Esophagus squamous epithelium (tissue), 5 donors: ENCODE results near the gene ISYNA1. TPM values are rescaled to one million over a fixed set of nuclear protein-coding genes. Genes with fewer than 3 reads are reported as not detected.

Experiments used
- DNase-seq: peaks from one replicate; lab custom pipeline; 2025; lab: John Stamatoyannopoulos, UW
- H3K27ac ChIP-seq, 4 donors: fragments of 200-600 bp; sonication (generic); one replicate each; pipeline ENCODE4 v1.5.1; 2016 to 2019; ENCODE audit warnings: mild to moderate bottlenecking in 1 of 4
- H3K27me3 ChIP-seq, 4 donors: fragments of 200-600 bp; sonication (generic); 1 replicate in 3 of 4; 2 replicates in 1 of 4; pipeline versions ENCODE4 v1.5.1 to v1.6.0; 2017 to 2021; ENCODE audit warnings: antibody characterized with exemption in 1 of 4
- H3K36me3 ChIP-seq, 3 donors: fragments of 200-600 bp; sonication (generic); one replicate each; pipeline ENCODE4 v1.5.1; 2016 to 2019
- H3K4me1 ChIP-seq, 3 donors: fragments of 200-600 bp; sonication (generic); one replicate each; pipeline ENCODE4 v1.5.1; 2017 to 2019
- H3K4me3 ChIP-seq, 4 donors: fragments of 200-600 bp; sonication (generic); 1 replicate in 3 of 4; 2 replicates in 1 of 4; pipeline ENCODE4 v1.5.1; 2016 to 2019; ENCODE audit warnings: mild to moderate bottlenecking in 2 of 4, moderate library complexity in 1 of 4
- H3K9me3 ChIP-seq, 3 donors: fragments of 200-600 bp; sonication (generic); one replicate each; pipeline ENCODE4 v1.5.1; 2016 to 2019
- CTCF ChIP-seq, 6 experiments: fragments of 450-650 bp in 4 of 6; fragments of 200-600 bp in 2 of 6; sonication (generic) in 2 of 6; IDR thresholded peaks; one replicate each; pipeline ENCODE4 v1.5.1; 2016 to 2019; ENCODE audit warnings: antibody characterized with exemption in 6 of 6, mild to moderate bottlenecking in 4 of 6, moderate library complexity in 4 of 6
- POLR2A ChIP-seq, 4 donors: fragments of 450-650 bp; IDR thresholded peaks; one replicate each; pipeline ENCODE4 v1.6.1; 2017; ENCODE audit warnings: antibody characterized with exemption in 4 of 4, mild to moderate bottlenecking in 4 of 4, moderate library complexity in 3 of 4
- WGBS, 2 donors: methylation state at CpG; one replicate each; pipeline ENCODE4 v1.1.5; 2018; 5-methylcytosine and 5-hydroxymethylcytosine counted together
- intact Hi-C: fragments of 100-400 bp; cut with DNase I; formaldehyde crosslinking; loops from one replicate; pipeline ENCODE4 v1.15.0; 2022
- total RNA-seq, 4 donors: library from RNA; depleted of rRNA; stranded (reverse); fragments of >200 nt; gene quantifications; one replicate each; pipeline ENCODE4 v1.1.0, GENCODE V29; 2016
- donor health status: DM: yes; HTN: yes; CAD: no.

The ISYNA1 gene
- total RNA-seq, 4 donors from 2014 or later: 8.1 to 24.4 (median 14.4) TPM

- Histone ChIP-seq H3K27me3 (no peaks in the 10 kb centered on the region), H3K27ac (peak overlapping the region in 2 of 4 donors; percentile 67 to 81), H3K4me3 (no peak overlapping the region), H3K4me1 (peaks cover 23 to 85% (median 41%) of the 10 kb centered on the region in 3 donors), H3K36me3 (peaks cover 0 to 6% (median 0%) of the 10 kb centered on the region in 3 donors), H3K9me3 (no peaks in the 10 kb centered on the region)
- WGBS, 2 donors: 60 to 68% methylated on average over 2 to 7 of the region's 16 CpGs
- no peak for TF ChIP-seq CTCF (IDR thresholded peaks at IDR 0.05)
- no peak for TF ChIP-seq POLR2A (IDR thresholded peaks at IDR 0.05)
- intact Hi-C loops: no loop called here
- DNase-seq: no peak
Observed at GRCh38 chr19:18427080-18427742, 10.7 kb downstream of the ISYNA1 start.

- WGBS, 2 donors: no CpG with 5 or more reads among the region's 8 CpGs
- Histone ChIP-seq H3K4me1 (peaks cover 23 to 93% (median 43%) of the 10 kb centered on the region in 3 donors), H3K27me3 (no peaks in the 10 kb centered on the region), H3K36me3 (peaks cover 0 to 6% (median 0%) of the 10 kb centered on the region in 3 donors), H3K4me3 (no peak overlapping the region), H3K9me3 (no peaks in the 10 kb centered on the region), H3K27ac (peak overlapping the region in 3 of 4 donors; percentile 52 to 81 (median 67))
- intact Hi-C loops: no loop called here
- no peak for DNase-seq
- TF ChIP-seq CTCF (IDR thresholded peaks at IDR 0.05) (no peak), POLR2A (IDR thresholded peaks at IDR 0.05) (no peak)
Observed at GRCh38 chr19:18426416-18426767, 11.5 kb downstream of the ISYNA1 start.

- Histone ChIP-seq H3K4me3 (no peak overlapping the region), H3K27ac (peak overlapping the region in 3 of 4 donors; percentile 52 to 81 (median 67)), H3K9me3 (no peaks in the 10 kb centered on the region), H3K36me3 (peaks cover 0 to 6% (median 0%) of the 10 kb centered on the region in 3 donors), H3K4me1 (peaks cover 27 to 98% (median 49%) of the 10 kb centered on the region in 3 donors), H3K27me3 (no peaks in the 10 kb centered on the region)
- TF ChIP-seq POLR2A (IDR thresholded peaks at IDR 0.05) (no peak), CTCF (IDR thresholded peaks at IDR 0.05) (no peak)
- intact Hi-C loops: no loop called here
- DNase-seq: no peak
- WGBS, 2 donors: 44 to 46% methylated on average over 10 to 11 of the region's 18 CpGs
Observed at GRCh38 chr19:18425515-18426415, 12.2 kb downstream of the ISYNA1 start.

- 77 to 89% methylated on average over 6 to 7 of the region's 17 CpGs for WGBS, 2 donors
- H3K4me1 ChIP-seq: peaks cover 35 to 98% (median 57%) of the 10 kb centered on the region in 3 donors
- H3K9me3 ChIP-seq: no peaks in the 10 kb centered on the region
- TF ChIP-seq POLR2A (IDR thresholded peaks at IDR 0.05): no peak
- TF ChIP-seq CTCF (IDR thresholded peaks at IDR 0.05): no peak
- H3K4me3 ChIP-seq: no peak overlapping the region
- intact Hi-C loops: no loop called here
- H3K27ac ChIP-seq: peak overlapping the region in 3 of 4 donors; percentile 52 to 81 (median 67)
- H3K36me3 ChIP-seq: peaks cover 0 to 6% (median 0%) of the 10 kb centered on the region in 3 donors
- no peak for DNase-seq
- H3K27me3 ChIP-seq: no peaks in the 10 kb centered on the region
Observed at GRCh38 chr19:18424890-18425514, 12.9 kb downstream of the ISYNA1 start.
